Mesendoderm (in vitro differentiated cells): ENCODE results near the gene FLT3.

Source experiments
- DNase-seq: peaks from one replicate; pipeline ENCODE4 v3.0.0; 2013
- H2AK5ac ChIP-seq: 2 replicates; pipeline ENCODE4 v1.6.1; 2013; ENCODE audit warnings: low read length, inconsistent platforms
- H2BK120ac ChIP-seq: 2 replicates; pipeline ENCODE4 v1.6.1; 2013; ENCODE audit warnings: low read depth, mild to moderate bottlenecking, low read length, moderate library complexity, mixed read lengths
- H2BK15ac ChIP-seq: replicated peaks from 2 replicates; pipeline ENCODE4 v1.6.1; 2013; ENCODE audit warnings: low read depth, mild to moderate bottlenecking, moderate library complexity
- H2BK5ac ChIP-seq: 2 replicates; pipeline ENCODE4 v1.6.1; 2013; ENCODE audit warnings: low read length, inconsistent platforms
- H3K18ac ChIP-seq: 2 replicates; pipeline ENCODE4 v1.6.1; 2013; ENCODE audit warnings: mild to moderate bottlenecking, low read length, mixed read lengths
- H3K23ac ChIP-seq: one replicate; pipeline ENCODE4 v1.6.1; 2013; ENCODE audit warnings: low read length
- H3K27ac ChIP-seq: 2 replicates; pipeline ENCODE4 v1.5.1; 2013; ENCODE audit warnings: low read depth, mild to moderate bottlenecking, inconsistent platforms, low read length, moderate library complexity
- H3K27me3 ChIP-seq: 2 replicates; pipeline ENCODE4 v1.6.1; 2013; ENCODE audit warnings: low read length, control low read depth, mild to moderate bottlenecking, inconsistent platforms; ENCODE audit not compliant: insufficient read depth, poor library complexity
- H3K36me3 ChIP-seq: 2 replicates; pipeline ENCODE4 v1.6.1; 2013; ENCODE audit warnings: low read length, inconsistent platforms; ENCODE audit not compliant: control insufficient read depth, insufficient read depth
- H3K4ac ChIP-seq: one replicate; pipeline ENCODE4 v1.6.1; 2013; ENCODE audit warnings: low read depth, mild to moderate bottlenecking, low read length, moderate library complexity
- H3K4me1 ChIP-seq: 2 replicates; pipeline ENCODE4 v1.6.1; 2013; ENCODE audit warnings: low read depth, low read length, inconsistent platforms; ENCODE audit not compliant: control insufficient read depth
- H3K4me2 ChIP-seq: 2 replicates; pipeline ENCODE4 v1.6.1; 2013; ENCODE audit warnings: low read length
- H3K4me3 ChIP-seq: 2 replicates; pipeline ENCODE4 v1.5.1; 2013; ENCODE audit warnings: mild to moderate bottlenecking, low read length
- H3K56ac ChIP-seq: one replicate; pipeline ENCODE4 v1.6.1; 2013; ENCODE audit warnings: low read length
- H3K79me1 ChIP-seq: 2 replicates; pipeline ENCODE4 v1.6.1; 2013; ENCODE audit warnings: low read length, inconsistent platforms
- H3K79me2 ChIP-seq: 2 replicates; pipeline ENCODE4 v1.6.1; 2013; ENCODE audit warnings: mild to moderate bottlenecking, low read length; ENCODE audit not compliant: control insufficient read depth, insufficient read depth
- H3K9ac ChIP-seq: 2 replicates; pipeline ENCODE4 v1.6.1; 2013; ENCODE audit warnings: low read length, inconsistent platforms
- H4K5ac ChIP-seq: one replicate; pipeline ENCODE4 v1.6.1; 2013; ENCODE audit warnings: low read length
- H4K8ac ChIP-seq: one replicate; pipeline ENCODE4 v1.6.1; 2013; ENCODE audit warnings: low read depth, mild to moderate bottlenecking, control low read depth, low read length, moderate library complexity
- WGBS: extraction: QIAGEN DNeasy Blood & Tissue Kit; methylation state at CpG from one replicate; pipeline ENCODE4 v1.1.7; 2013; ENCODE audit warnings: low lambda C conversion rate, missing lambda C conversion rate; ENCODE audit not compliant: insufficient coverage; ENCODE audit errors: extremely low coverage; 5-methylcytosine and 5-hydroxymethylcytosine counted together

Gene FLT3

DNA sequence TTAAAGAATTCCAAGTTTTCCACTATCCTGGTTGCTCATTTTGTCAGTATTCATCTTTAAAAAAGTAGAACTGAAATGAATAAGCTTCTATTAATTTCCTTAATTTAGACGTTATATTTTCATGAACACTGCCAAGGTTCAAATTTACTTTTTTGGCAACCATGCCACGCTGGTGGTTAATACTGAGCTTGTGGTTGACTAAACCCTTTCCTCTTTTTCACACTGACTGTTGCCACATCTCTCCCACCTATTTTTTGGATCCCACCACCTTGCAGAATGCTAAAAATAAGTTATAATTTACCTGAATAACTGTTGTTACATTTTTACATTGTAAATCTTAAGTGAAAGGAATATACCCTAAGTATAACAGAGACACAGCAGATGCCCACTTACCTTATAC is 45.0 kb downstream of the FLT3 start:
- H2AK5ac ChIP-seq = no peak overlapping the region
- H3K18ac ChIP-seq = no peak overlapping the region
- no peak overlapping the region for H3K9ac ChIP-seq

DNA sequence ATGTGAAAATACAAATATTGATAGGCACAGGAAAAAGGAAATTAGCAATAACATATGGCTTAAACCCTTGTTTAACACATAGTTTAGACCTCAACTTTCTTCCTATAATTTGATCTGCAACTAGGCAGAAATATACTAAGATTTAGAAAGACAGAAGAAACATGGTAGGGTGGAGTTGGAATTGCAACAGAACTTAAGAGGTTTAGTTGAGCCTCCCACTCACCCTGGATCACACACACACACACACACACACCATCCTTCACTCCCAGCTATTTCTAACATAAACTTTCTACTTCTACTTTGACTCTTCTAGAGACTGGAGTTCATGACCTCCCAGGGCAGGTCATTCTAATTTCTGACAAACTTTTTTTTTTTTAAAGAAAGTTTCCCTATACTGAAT is 47.4 kb downstream of the FLT3 start:
- Histone ChIP-seq H3K18ac (no peak overlapping the region), H3K56ac (no peak overlapping the region), H3K23ac (no peak overlapping the region), H3K4me2 (no peak overlapping the region), H3K79me2 (no peaks in the 10 kb centered on the region), H3K79me1 (no peaks in the 10 kb centered on the region), H3K4ac (no peak overlapping the region), H2BK5ac (no peak overlapping the region), H3K9ac (no peak overlapping the region), H3K27ac (no peak overlapping the region), H3K27me3 (no peaks in the 10 kb centered on the region), H4K8ac (no peak overlapping the region), H2AK5ac (no peak overlapping the region), H3K36me3 (no peaks in the 10 kb centered on the region), H4K5ac (no peak overlapping the region), H3K4me3 (no peak overlapping the region), H2BK120ac (no peak overlapping the region), H2BK15ac (no peak overlapping the region), H3K4me1 (peaks cover 1% of the 10 kb centered on the region)
- DNase-seq = no peak

More for the DNA sequence above, 45.0 kb downstream of the FLT3 start:
- no peaks in the 10 kb centered on the region for H3K4me1 ChIP-seq
- H4K5ac ChIP-seq = no peak overlapping the region
- H3K4me3 ChIP-seq = no peak overlapping the region
- H3K4ac ChIP-seq = no peak overlapping the region
- no peak overlapping the region for H2BK5ac ChIP-seq
- H2BK120ac ChIP-seq = no peak overlapping the region
- no peak for DNase-seq
- no peaks in the 10 kb centered on the region for H3K79me1 ChIP-seq
- no peak overlapping the region for H3K4me2 ChIP-seq
- H2BK15ac ChIP-seq = no peak overlapping the region
- H3K79me2 ChIP-seq = no peaks in the 10 kb centered on the region
- no peak overlapping the region for H3K27ac ChIP-seq
- no CpG with 5 or more reads among the region's 2 CpGs for WGBS
- no peaks in the 10 kb centered on the region for H3K36me3 ChIP-seq
- no peak overlapping the region for H4K8ac ChIP-seq
- no peak overlapping the region for H3K56ac ChIP-seq
- no peaks in the 10 kb centered on the region for H3K27me3 ChIP-seq
- no peak overlapping the region for H3K23ac ChIP-seq

- Histone ChIP-seq H2AK5ac (no peak overlapping the region), H3K4me1 (peaks cover 1% of the 10 kb centered on the region), H4K5ac (no peak overlapping the region), H4K8ac (no peak overlapping the region), H3K36me3 (no peaks in the 10 kb centered on the region), H3K4me2 (no peak overlapping the region), H3K79me1 (no peaks in the 10 kb centered on the region), H3K18ac (no peak overlapping the region), H3K4me3 (no peak overlapping the region), H3K27ac (no peak overlapping the region), H3K23ac (no peak overlapping the region), H3K4ac (no peak overlapping the region), H2BK15ac (no peak overlapping the region), H3K56ac (no peak overlapping the region), H2BK120ac (no peak overlapping the region), H2BK5ac (no peak overlapping the region), H3K79me2 (no peaks in the 10 kb centered on the region), H3K9ac (no peak overlapping the region), H3K27me3 (no peaks in the 10 kb centered on the region)
- no CpG with 5 or more reads among the region's 7 CpGs for WGBS
- DNase-seq = peak; percentile 32
Measured at GRCh38 chr13:28049880-28050875, 50.2 kb downstream of the FLT3 start.

DNA sequence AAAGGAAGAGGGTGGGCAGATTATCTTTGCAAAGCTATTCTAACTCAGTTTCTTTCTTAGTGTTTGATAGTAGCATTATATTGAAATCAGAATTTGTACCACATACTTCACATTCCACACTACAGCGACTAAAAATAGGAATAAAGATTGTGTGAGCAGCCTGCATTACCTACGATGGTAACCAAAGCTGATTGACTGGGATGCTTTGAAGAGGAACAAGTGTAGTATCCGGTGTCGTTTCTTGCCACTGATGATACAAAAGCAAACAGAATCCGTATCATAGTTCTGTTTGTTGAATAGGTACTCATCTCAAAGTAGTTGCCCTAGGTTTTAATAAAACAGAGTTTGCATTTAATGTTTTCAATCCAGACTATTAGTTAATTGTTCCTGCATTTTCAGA is 51.2 kb downstream of the FLT3 start:
- H2BK120ac ChIP-seq = no peak overlapping the region
- WGBS = no CpG with 5 or more reads among the region's 5 CpGs

GRCh38 chr13:28048768-28049167 is 51.6 kb downstream of the FLT3 start:
- no peak for DNase-seq
- H3K23ac ChIP-seq = no peak overlapping the region
- H3K9ac ChIP-seq = no peak overlapping the region
- no peak overlapping the region for H3K4me2 ChIP-seq
- no peak overlapping the region for H4K8ac ChIP-seq
- no peak overlapping the region for H2BK15ac ChIP-seq
- no peak overlapping the region for H3K56ac ChIP-seq
- peaks cover 1% of the 10 kb centered on the region for H3K4me1 ChIP-seq
- no CpG with 5 or more reads among the region's 6 CpGs for WGBS
- no peaks in the 10 kb centered on the region for H3K79me1 ChIP-seq
- H3K79me2 ChIP-seq = no peaks in the 10 kb centered on the region
- no peak overlapping the region for H3K27ac ChIP-seq
- no peak overlapping the region for H3K18ac ChIP-seq
- H3K4me3 ChIP-seq = no peak overlapping the region
- H3K4ac ChIP-seq = no peak overlapping the region
- no peak overlapping the region for H2AK5ac ChIP-seq
- no peak overlapping the region for H2BK120ac ChIP-seq
- H4K5ac ChIP-seq = no peak overlapping the region
- no peaks in the 10 kb centered on the region for H3K36me3 ChIP-seq
- H3K27me3 ChIP-seq = no peaks in the 10 kb centered on the region
- no peak overlapping the region for H2BK5ac ChIP-seq

More for the DNA sequence above, 51.2 kb downstream of the FLT3 start:
- H3K79me2 ChIP-seq = no peaks in the 10 kb centered on the region
- no peak overlapping the region for H3K27ac ChIP-seq
- H2BK5ac ChIP-seq = no peak overlapping the region
- no peak overlapping the region for H2BK15ac ChIP-seq
- peaks cover 1% of the 10 kb centered on the region for H3K4me1 ChIP-seq
- no peak overlapping the region for H4K8ac ChIP-seq
- no peaks in the 10 kb centered on the region for H3K27me3 ChIP-seq
- H3K4me2 ChIP-seq = no peak overlapping the region
- H3K18ac ChIP-seq = no peak overlapping the region
- H3K23ac ChIP-seq = no peak overlapping the region
- no peak for DNase-seq
- H3K9ac ChIP-seq = no peak overlapping the region
- no peak overlapping the region for H3K4ac ChIP-seq
- no peak overlapping the region for H2AK5ac ChIP-seq
- no peaks in the 10 kb centered on the region for H3K79me1 ChIP-seq
- no peak overlapping the region for H3K56ac ChIP-seq
- no peaks in the 10 kb centered on the region for H3K36me3 ChIP-seq
- H4K5ac ChIP-seq = no peak overlapping the region
- no peak overlapping the region for H3K4me3 ChIP-seq
